Vagina (tissue), 2 donors: ENCODE data around the gene COX4I2. TPM values are rescaled to one million over a fixed set of nuclear protein-coding genes. Genes with fewer than 3 reads are reported as not detected.

Experiments
- DNase-seq, 2 donors: peaks; one replicate each; pipeline ENCODE4 v3.0.0-alpha.2; 2017; ENCODE audit errors: extremely low spot score in 2 of 2
- H3K27ac ChIP-seq: fragments of 200-600 bp; sonication (generic); one replicate; pipeline ENCODE4 v1.5.1; 2019
- H3K27me3 ChIP-seq: fragments of 200-600 bp; sonication (generic); one replicate; pipeline ENCODE4 v1.5.1; 2019
- H3K36me3 ChIP-seq, 2 donors: fragments of 200-600 bp; sonication (generic); one replicate each; pipeline ENCODE4 v1.5.1; 2017 to 2019
- H3K4me1 ChIP-seq: fragments of 200-600 bp; sonication (generic); one replicate; pipeline ENCODE4 v1.5.1; 2019
- H3K4me3 ChIP-seq, 2 donors: fragments of 200-600 bp; sonication (generic); 1 replicate in 1 of 2; 2 replicates in 1 of 2; pipeline ENCODE4 v1.5.1; 2016 to 2019
- H3K9me3 ChIP-seq: fragments of 200-600 bp; sonication (generic); one replicate; pipeline ENCODE4 v1.5.1; 2019
- CTCF ChIP-seq, 3 experiments: fragments of 450-650 bp in 2 of 3; fragments of 200-600 bp in 1 of 3; sonication (generic) in 1 of 3; IDR thresholded peaks; one replicate each; pipeline ENCODE4 v1.5.1; 2017 to 2019; ENCODE audit warnings: antibody characterized with exemption in 3 of 3, mild to moderate bottlenecking in 2 of 3, moderate library complexity in 2 of 3
- POLR2A ChIP-seq, 2 donors: fragments of 450-650 bp; IDR thresholded peaks; one replicate each; pipeline ENCODE4 v1.6.1; 2017; ENCODE audit warnings: antibody characterized with exemption in 2 of 2, mild to moderate bottlenecking in 2 of 2, moderate library complexity in 2 of 2
- POLR2AphosphoS5 ChIP-seq, 2 donors: sonication (generic); formaldehyde crosslinking; IDR thresholded peaks; one replicate each; pipeline ENCODE4 v1.9.0; 2017; ENCODE audit warnings: antibody characterized with exemption in 2 of 2, mild to moderate bottlenecking in 2 of 2, low read depth in 1 of 2; ENCODE audit not compliant: insufficient read depth in 1 of 2
- intact Hi-C: fragments of 100-400 bp; cut with DNase I; formaldehyde crosslinking; loops from one replicate; pipeline ENCODE4 v1.15.1; 2023
- total RNA-seq: library from RNA; depleted of rRNA; stranded (reverse); fragments of >200 nt; gene quantifications from one replicate; pipeline ENCODE4 v1.2.3, GENCODE V29; 2016

Gene COX4I2
- total RNA-seq, 1 donor from 2014 or later: 2.5 TPM

- DNase-seq: no peak
- no peaks in the 10 kb centered on the region for H3K27me3 ChIP-seq
- TF ChIP-seq POLR2AphosphoS5 (IDR thresholded peaks at IDR 0.05; ENCODE audit: insufficient read depth in 1 of 2, low read depth in 1 of 2): no peak
- no peak for TF ChIP-seq CTCF (IDR thresholded peaks at IDR 0.05)
- no peak for TF ChIP-seq POLR2A (IDR thresholded peaks at IDR 0.05)
- intact Hi-C loops: no loop called here
- H3K36me3 ChIP-seq: no peaks in the 10 kb centered on the region
- peaks cover 51% of the 10 kb centered on the region for H3K4me1 ChIP-seq
- H3K4me3 ChIP-seq: no peak overlapping the region
- H3K27ac ChIP-seq: no peak overlapping the region
- H3K9me3 ChIP-seq: no peaks in the 10 kb centered on the region
Observed at GRCh38 chr20:31681769-31682168, 44.1 kb downstream of the COX4I2 start.

GRCh38 chr20:31682352-31682751 lies 44.6 kb downstream of the COX4I2 start:
- DNase-seq: no peak
- TF ChIP-seq POLR2AphosphoS5 (IDR thresholded peaks at IDR 0.05; ENCODE audit: insufficient read depth in 1 of 2, low read depth in 1 of 2): no peak
- no peak for TF ChIP-seq POLR2A (IDR thresholded peaks at IDR 0.05)
- no peak for TF ChIP-seq CTCF (IDR thresholded peaks at IDR 0.05)
- peaks cover 0 to 3% of the 10 kb centered on the region in 2 donors for H3K36me3 ChIP-seq
- peaks cover 46% of the 10 kb centered on the region for H3K4me1 ChIP-seq
- intact Hi-C loops: no loop called here
- no peaks in the 10 kb centered on the region for H3K9me3 ChIP-seq
- H3K27ac ChIP-seq: no peak overlapping the region
- H3K4me3 ChIP-seq: no peak overlapping the region
- H3K27me3 ChIP-seq: no peaks in the 10 kb centered on the region

- no peaks in the 10 kb centered on the region for H3K27me3 ChIP-seq
- TF ChIP-seq CTCF (IDR thresholded peaks at IDR 0.05) (no peak), POLR2AphosphoS5 (IDR thresholded peaks at IDR 0.05; ENCODE audit: insufficient read depth in 1 of 2, low read depth in 1 of 2) (no peak), POLR2A (IDR thresholded peaks at IDR 0.05) (no peak)
- peaks cover 0 to 3% of the 10 kb centered on the region in 2 donors for H3K36me3 ChIP-seq
- H3K4me1 ChIP-seq: peaks cover 41% of the 10 kb centered on the region
- intact Hi-C loops: no loop called here
- H3K9me3 ChIP-seq: no peaks in the 10 kb centered on the region
- H3K4me3 ChIP-seq: no peak overlapping the region
- no peak overlapping the region for H3K27ac ChIP-seq
- DNase-seq: no peak
Observed at GRCh38 chr20:31682927-31683326, 45.2 kb downstream of the COX4I2 start.

- intact Hi-C loops: no loop called here
- Histone ChIP-seq H3K36me3 (peaks cover 0 to 6% of the 10 kb centered on the region in 2 donors), H3K4me1 (peaks cover 27% of the 10 kb centered on the region), H3K9me3 (no peaks in the 10 kb centered on the region), H3K4me3 (no peak overlapping the region), H3K27ac (no peak overlapping the region), H3K27me3 (no peaks in the 10 kb centered on the region)
- peak in 1 of 2 donors; percentile 81 for DNase-seq
- TF ChIP-seq POLR2AphosphoS5 (IDR thresholded peaks at IDR 0.05; ENCODE audit: insufficient read depth in 1 of 2, low read depth in 1 of 2): no peak
- TF ChIP-seq POLR2A (IDR thresholded peaks at IDR 0.05): no peak
Observed at GRCh38 chr20:31684153-31685015, 46.7 kb downstream of the COX4I2 start.

GRCh38 chr20:31685853-31686643 lies 48.3 kb downstream of the COX4I2 start:
- no peak overlapping the region for H3K27ac ChIP-seq
- TF ChIP-seq POLR2AphosphoS5 (IDR thresholded peaks at IDR 0.05; ENCODE audit: insufficient read depth in 1 of 2, low read depth in 1 of 2): no peak
- no peak for TF ChIP-seq POLR2A (IDR thresholded peaks at IDR 0.05)
- TF ChIP-seq CTCF (IDR thresholded peaks at IDR 0.05): no peak
- H3K4me1 ChIP-seq: peaks cover 16% of the 10 kb centered on the region
- intact Hi-C loops: no loop called here
- no peak for DNase-seq
- H3K4me3 ChIP-seq: no peak overlapping the region
- H3K36me3 ChIP-seq: peaks cover 0 to 6% of the 10 kb centered on the region in 2 donors
- H3K27me3 ChIP-seq: no peaks in the 10 kb centered on the region
- H3K9me3 ChIP-seq: no peaks in the 10 kb centered on the region
